Endodermal cell (in vitro differentiated cells): ENCODE measurements around the gene PPIP5K2. TPM values are rescaled to one million over a fixed set of nuclear protein-coding genes. Genes with fewer than 3 reads are reported as not detected.
"Not testable (repeated sequence)": the region's sequence is repeated elsewhere in the genome, so short reads cannot be mapped to it uniquely, and the experiment has no call there.

Source experiments
- DNase-seq: peaks from one replicate; pipeline ENCODE4 v3.0.0-alpha.2; 2017
- H3K27ac ChIP-seq: 2 replicates; pipeline ENCODE4 v1.5.1; 2013; ENCODE audit warnings: mild to moderate bottlenecking, low read depth, low read length, moderate library complexity
- H3K27me3 ChIP-seq: 2 replicates; pipeline ENCODE4 v1.6.1; 2013; ENCODE audit warnings: mild to moderate bottlenecking, low read length, moderate library complexity; ENCODE audit not compliant: insufficient read depth, control insufficient read depth, poor library complexity, severe bottlenecking
- H3K36me3 ChIP-seq: 2 replicates; pipeline ENCODE4 v1.7.0; 2013; ENCODE audit warnings: mild to moderate bottlenecking, low read length, moderate library complexity; ENCODE audit not compliant: control insufficient read depth, insufficient read depth
- H3K4me1 ChIP-seq: one replicate; pipeline ENCODE4 v1.7.0; 2013; ENCODE audit warnings: low read length; ENCODE audit not compliant: control insufficient read depth, insufficient read depth
- H3K4me3 ChIP-seq: 2 replicates; pipeline ENCODE4 v1.5.1; 2013; ENCODE audit warnings: mild to moderate bottlenecking, low read length, moderate library complexity
- H3K9ac ChIP-seq: 2 replicates; pipeline ENCODE4 v1.6.1; 2013; ENCODE audit warnings: mild to moderate bottlenecking, low read length, moderate library complexity; ENCODE audit not compliant: poor library complexity, severe bottlenecking; ENCODE audit errors: extremely low read depth
- H3K9me3 ChIP-seq: 2 replicates; pipeline ENCODE4 v1.6.1; 2013; ENCODE audit warnings: mild to moderate bottlenecking, low read length, moderate library complexity; ENCODE audit not compliant: control insufficient read depth
- H3K27ac Mint-ChIP-seq: 2 replicates; pipeline ENCODE4 v1.8.0; 2020; ENCODE audit warnings: mixed read lengths
- H3K27me3 Mint-ChIP-seq: 2 replicates; pipeline ENCODE4 v1.8.0; 2021; ENCODE audit warnings: mild to moderate bottlenecking, mixed read lengths; ENCODE audit not compliant: insufficient read depth
- H3K36me3 Mint-ChIP-seq: 2 replicates; pipeline ENCODE4 v1.8.0; 2020; ENCODE audit warnings: low read depth, mixed read lengths
- H3K4me1 Mint-ChIP-seq: 2 replicates; pipeline ENCODE4 v1.8.0; 2020; ENCODE audit warnings: mixed read lengths
- H3K4me3 Mint-ChIP-seq: 2 replicates; pipeline ENCODE4 v1.8.0; 2020; ENCODE audit warnings: mild to moderate bottlenecking, moderate library complexity, mixed read lengths
- H3K9me3 Mint-ChIP-seq: 2 replicates; pipeline ENCODE4 v1.8.0; 2020; ENCODE audit warnings: mild to moderate bottlenecking, mixed read lengths
- CTCF ChIP-seq: fragments of 200-600 bp; sonication (generic); conservative IDR thresholded peaks from 2 replicates; pipeline ENCODE4 v1.5.0; 2021; ENCODE audit warnings: antibody characterized with exemption, mild to moderate bottlenecking
- WGBS, 2 experiments: methylation state at CpG; one replicate each; pipeline versions ENCODE4 v1.1.5 to v1.1.7; 2013; ENCODE audit warnings: missing lambda C conversion rate in 2 of 2, mixed read lengths in 1 of 2; ENCODE audit not compliant: insufficient coverage in 1 of 2, insufficient read length in 1 of 2; 5-methylcytosine and 5-hydroxymethylcytosine counted together
- total RNA-seq, 2 donors: library from RNA; stranded (reverse); fragmentation: NEBNext Ultra II Directional in 1 of 2; extraction: Animal tissue kit (Norgen Biotek cat#: 25700) in 1 of 2; gene quantifications; 2 replicates in 1 of 2; 3 replicates in 1 of 2; pipeline ENCODE4 v1.2.1, GENCODE V29; 2021

Gene PPIP5K2
- total RNA-seq, 2 donors from 2014 or later = 67.1 to 68.0 TPM

- Mint-ChIP-seq H3K9me3 (peaks cover 20% of the 10 kb centered on the region), H3K27ac (no peak overlapping the region), H3K27me3 (no peaks in the 10 kb centered on the region), H3K4me1 (no peaks in the 10 kb centered on the region), H3K4me3 (no peak overlapping the region), H3K36me3 (peaks cover 33% of the 10 kb centered on the region)
- no peak overlapping the region for H3K4me3 ChIP-seq
- H3K27ac ChIP-seq = no peak overlapping the region
- peaks cover 9% of the 10 kb centered on the region for H3K9me3 ChIP-seq
- H3K36me3 ChIP-seq = peaks cover 25% of the 10 kb centered on the region
- no peaks in the 10 kb centered on the region for H3K4me1 ChIP-seq
- WGBS, 2 experiments = 0 to 5% methylated on average over 1 to 2 of the region's 2 CpGs
- no peaks in the 10 kb centered on the region for H3K27me3 ChIP-seq
- peak; percentile 99 for TF ChIP-seq CTCF
- H3K9ac ChIP-seq = no peak overlapping the region
- peak; percentile 91 for DNase-seq
Observed at GRCh38 chr5:103139264-103139865, 19.3 kb downstream of the PPIP5K2 start.

- H3K9me3 ChIP-seq, DNase-seq, H3K4me3 ChIP-seq, H3K27ac ChIP-seq, H3K4me1 ChIP-seq, H3K27me3 Mint-ChIP-seq, H3K27ac Mint-ChIP-seq, H3K4me1 Mint-ChIP-seq, H3K4me3 Mint-ChIP-seq, H3K9ac ChIP-seq, H3K27me3 ChIP-seq: not testable (repeated sequence)
- peaks cover 14% of the 10 kb centered on the region for H3K36me3 ChIP-seq
- WGBS, 2 experiments = 95 to 97% methylated on average over 3 to 25 of the region's 25 CpGs
- peaks cover 16% of the 10 kb centered on the region for H3K9me3 Mint-ChIP-seq
- peaks cover 24% of the 10 kb centered on the region for H3K36me3 Mint-ChIP-seq
Observed at GRCh38 chr5:103142132-103142531, 22.0 kb downstream of the PPIP5K2 start.

GRCh38 chr5:103145196-103145595, 25.1 kb downstream of the PPIP5K2 start:
- H3K4me1 Mint-ChIP-seq = no peaks in the 10 kb centered on the region
- Histone ChIP-seq H3K36me3 (peaks cover 8% of the 10 kb centered on the region), H3K4me3 (no peak overlapping the region), H3K9me3 (peaks cover 1% of the 10 kb centered on the region), H3K27me3 (no peaks in the 10 kb centered on the region), H3K4me1 (no peaks in the 10 kb centered on the region), H3K9ac (no peak overlapping the region), H3K27ac (no peak overlapping the region)
- TF ChIP-seq CTCF = no peak
- no peak overlapping the region for H3K4me3 Mint-ChIP-seq
- DNase-seq = no peak
- H3K27me3 Mint-ChIP-seq = no peaks in the 10 kb centered on the region
- H3K27ac Mint-ChIP-seq = no peak overlapping the region
- peaks cover 13% of the 10 kb centered on the region for H3K9me3 Mint-ChIP-seq
- H3K36me3 Mint-ChIP-seq = peaks cover 14% of the 10 kb centered on the region

- no peak overlapping the region for H3K27ac Mint-ChIP-seq
- H3K27me3 Mint-ChIP-seq = no peaks in the 10 kb centered on the region
- Histone ChIP-seq H3K9me3 (no peaks in the 10 kb centered on the region), H3K4me1 (no peaks in the 10 kb centered on the region), H3K27ac (no peak overlapping the region), H3K36me3 (peaks cover 24% of the 10 kb centered on the region), H3K27me3 (no peaks in the 10 kb centered on the region), H3K4me3 (no peak overlapping the region), H3K9ac (no peak overlapping the region)
- no peaks in the 10 kb centered on the region for H3K36me3 Mint-ChIP-seq
- no peak for TF ChIP-seq CTCF
- no peaks in the 10 kb centered on the region for H3K4me1 Mint-ChIP-seq
- no peak overlapping the region for H3K4me3 Mint-ChIP-seq
- WGBS, 2 experiments = 100% methylated on average over 1 of the region's 1 CpG; no CpG with 5 or more reads in 1 of the 2 experiments
- no peak for DNase-seq
- H3K9me3 Mint-ChIP-seq = no peaks in the 10 kb centered on the region
Observed at GRCh38 chr5:103148213-103148612, 28.1 kb downstream of the PPIP5K2 start.
